Activated CD4-positive, alpha-beta T cell treated with anti-CD3 and anti-CD28 coated beads, Interleukin-2, amount 10 ng/mL, durations not matched to agents 24 days and 14 days (primary cell): ENCODE data around the gene C22orf42. TPM values are rescaled to one million over a fixed set of nuclear protein-coding genes. Genes with fewer than 3 reads are reported as not detected.

ENCODE experiments used
- total RNA-seq: library from RNA; stranded (reverse); gene quantifications from 2 replicates; pipeline ENCODE4 v1.2.3, GENCODE V29; 2022

The C22orf42 gene
- total RNA-seq, 1 donor from 2014 or later = not detected

Other genes starting within 250 kb of the C22orf42 start
- 138 and 141 TPM in 2 replicates for gene YWHAH, start 214.8 kb downstream of the C22orf42 start, total RNA-seq
- not detected in 2 replicates for gene SLC5A1, start 116.0 kb downstream of the C22orf42 start, total RNA-seq
- not detected in 2 replicates for gene RFPL2, start 45.8 kb upstream of the C22orf42 start, total RNA-seq
- gene SLC5A4, start 96.0 kb upstream of the C22orf42 start, total RNA-seq = not detected in 2 replicates
- gene RFPL3, start 198.6 kb upstream of the C22orf42 start, total RNA-seq = not detected in 2 replicates